Measurements from ENCODE around the gene C10orf67.

DNA sequence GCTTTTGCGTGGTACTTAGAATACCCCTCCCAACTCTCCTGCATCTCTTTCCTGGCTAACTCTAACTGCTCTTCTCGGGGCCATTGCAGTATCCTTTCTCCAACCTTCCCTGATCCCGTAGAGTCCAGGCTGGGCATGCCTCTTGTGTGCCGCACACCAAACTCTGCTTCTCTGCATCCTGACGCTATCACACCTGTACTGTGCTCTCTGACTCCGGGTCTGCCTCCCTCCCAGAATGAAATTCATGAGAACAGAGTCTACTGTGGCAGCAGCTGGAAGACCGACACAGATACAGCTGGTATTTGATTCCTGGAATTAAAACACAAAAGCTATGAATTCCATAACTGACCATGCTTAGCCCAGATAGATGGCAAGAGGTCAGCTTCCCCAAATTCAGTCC, 60.9 kb downstream of the C10orf67 start:
- TF ChIP-seq POLR2AphosphoS5 (IDR thresholded peaks at IDR 0.05), result no peak
- no peak for TF ChIP-seq CTCF (IDR thresholded peaks at IDR 0.05)
- TF ChIP-seq EP300 (IDR thresholded peaks at IDR 0.05), result no peak
